ENCODE data around the gene TDRD9. TPM values are rescaled to one million over a fixed set of nuclear protein-coding genes. Genes with fewer than 3 reads are reported as not detected.

Gene TDRD9
- total RNA-seq, 1 donor from 2014 or later, result not detected

DNA sequence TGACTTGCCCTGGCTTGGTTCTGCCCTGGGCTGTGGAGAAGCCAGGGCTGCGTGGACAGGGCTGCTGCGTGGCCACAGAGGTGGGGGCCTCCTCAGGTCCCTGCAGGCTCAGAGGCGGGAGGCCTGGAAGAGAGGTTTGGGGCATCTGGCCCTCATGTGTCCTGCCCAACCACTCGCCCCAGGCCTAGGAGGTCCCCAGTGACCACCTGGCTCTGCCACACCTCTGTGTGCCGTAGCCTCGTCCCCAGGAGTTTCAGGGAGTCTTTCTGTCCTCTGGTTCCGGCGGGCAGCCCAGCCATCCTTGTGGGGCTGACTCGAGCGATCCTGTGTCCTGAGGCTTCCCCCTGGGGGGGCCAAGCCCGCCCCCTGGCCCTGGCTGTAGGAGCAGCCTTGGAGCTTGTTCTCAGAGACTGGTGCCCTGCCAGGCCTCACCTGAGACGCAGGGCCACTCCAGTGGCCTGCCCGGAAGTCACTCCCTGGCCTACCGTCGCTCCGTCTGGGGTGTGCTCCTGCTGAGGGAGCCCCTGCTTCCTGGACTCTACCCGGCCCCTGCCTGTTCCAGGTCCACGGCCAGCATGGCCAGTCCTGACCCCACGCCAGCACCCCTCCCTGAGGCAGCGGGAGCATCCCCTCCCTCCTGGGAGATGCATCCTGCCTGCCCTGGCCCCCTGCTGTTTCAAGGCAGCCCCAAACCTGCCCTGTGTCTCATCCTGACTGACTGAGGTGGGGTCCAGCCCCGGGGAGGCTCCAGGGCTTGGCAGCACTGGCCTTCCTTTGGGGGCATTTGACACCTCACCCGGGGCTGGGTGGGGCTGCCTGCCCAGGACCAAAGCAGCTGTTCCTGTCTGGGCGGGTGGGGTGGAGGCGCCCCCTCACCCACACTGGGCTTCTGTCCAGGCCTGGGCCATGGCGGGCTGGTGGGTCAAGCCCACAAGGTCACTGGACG is 171.1 kb downstream of the TDRD9 start:
- H3K9me3 Mint-ChIP-seq (ENCODE audit: low read depth), result no peaks in the 10 kb centered on the region
- DNase-seq (ENCODE audit: low spot score, unreplicated experiment), result no peak
- H3K36me3 Mint-ChIP-seq (ENCODE audit: insufficient read depth), result no peaks in the 10 kb centered on the region
- peaks cover 9% of the 10 kb centered on the region for H3K27me3 Mint-ChIP-seq
- no peak for TF ChIP-seq CTCF (IDR thresholded peaks at IDR 0.05; ENCODE audit: unreplicated experiment)
- peaks cover 2% of the 10 kb centered on the region for H3K4me1 Mint-ChIP-seq (ENCODE audit: low read depth)
- H3K4me3 Mint-ChIP-seq (ENCODE audit: low read depth), result no peak overlapping the region
- H3K27ac Mint-ChIP-seq, result no peak overlapping the region

DNA sequence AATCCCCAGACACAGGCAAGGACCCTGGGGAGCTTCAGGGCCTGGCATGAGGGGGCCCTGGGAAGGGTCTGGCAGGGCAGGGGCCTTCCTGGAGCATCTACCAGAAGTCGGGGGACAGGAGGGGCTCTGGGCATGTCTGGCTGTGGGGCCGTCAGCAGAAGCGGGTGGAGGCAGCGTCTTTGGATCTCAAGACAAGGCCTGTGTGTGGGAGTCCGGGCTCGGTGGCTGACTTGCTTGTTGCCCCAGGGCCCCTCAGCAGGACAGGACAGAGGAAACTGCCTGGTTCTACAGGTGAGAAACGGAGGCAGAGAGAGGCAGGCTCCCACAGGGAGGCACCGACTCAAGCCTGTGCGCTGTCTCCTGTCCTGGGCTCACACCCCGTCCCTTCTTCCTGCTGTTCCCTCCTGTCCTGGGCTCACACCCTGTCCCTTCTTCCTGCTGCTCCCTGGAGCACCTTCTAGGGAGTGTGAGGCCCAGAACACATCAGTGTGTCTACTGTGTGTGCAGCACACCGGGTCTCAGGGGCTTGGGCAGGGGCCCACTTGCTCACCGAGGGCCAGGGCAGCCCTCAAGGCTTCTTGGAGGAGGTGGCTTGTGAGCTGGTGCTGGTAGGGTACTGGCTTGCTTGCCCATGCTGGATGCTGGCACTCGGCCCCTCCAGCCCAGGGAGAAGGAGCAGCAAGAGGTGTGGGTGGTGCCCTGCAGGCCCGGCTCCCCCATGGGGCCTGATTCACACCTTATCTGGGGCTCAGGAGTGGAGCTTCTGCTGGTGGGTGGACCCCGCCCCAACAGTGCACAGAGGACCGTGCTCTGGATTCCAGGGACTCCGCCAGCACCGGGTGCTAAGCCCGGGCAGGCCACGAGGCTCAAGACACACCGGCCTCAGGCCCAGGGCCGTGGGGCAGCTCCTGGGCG is 172.2 kb downstream of the TDRD9 start:
- no peak for TF ChIP-seq CTCF (IDR thresholded peaks at IDR 0.05; ENCODE audit: unreplicated experiment)
- Mint-ChIP-seq H3K36me3 (ENCODE audit: insufficient read depth) (no peaks in the 10 kb centered on the region), H3K27ac (no peak overlapping the region), H3K9me3 (ENCODE audit: low read depth) (no peaks in the 10 kb centered on the region), H3K4me1 (ENCODE audit: low read depth) (no peaks in the 10 kb centered on the region), H3K4me3 (ENCODE audit: low read depth) (no peak overlapping the region), H3K27me3 (peaks cover 7% of the 10 kb centered on the region)
- DNase-seq (ENCODE audit: low spot score, unreplicated experiment), result no peak

GRCh38 chr14:104101086-104101621 is 172.9 kb downstream of the TDRD9 start:
- no peak overlapping the region for H3K27ac Mint-ChIP-seq

DNA sequence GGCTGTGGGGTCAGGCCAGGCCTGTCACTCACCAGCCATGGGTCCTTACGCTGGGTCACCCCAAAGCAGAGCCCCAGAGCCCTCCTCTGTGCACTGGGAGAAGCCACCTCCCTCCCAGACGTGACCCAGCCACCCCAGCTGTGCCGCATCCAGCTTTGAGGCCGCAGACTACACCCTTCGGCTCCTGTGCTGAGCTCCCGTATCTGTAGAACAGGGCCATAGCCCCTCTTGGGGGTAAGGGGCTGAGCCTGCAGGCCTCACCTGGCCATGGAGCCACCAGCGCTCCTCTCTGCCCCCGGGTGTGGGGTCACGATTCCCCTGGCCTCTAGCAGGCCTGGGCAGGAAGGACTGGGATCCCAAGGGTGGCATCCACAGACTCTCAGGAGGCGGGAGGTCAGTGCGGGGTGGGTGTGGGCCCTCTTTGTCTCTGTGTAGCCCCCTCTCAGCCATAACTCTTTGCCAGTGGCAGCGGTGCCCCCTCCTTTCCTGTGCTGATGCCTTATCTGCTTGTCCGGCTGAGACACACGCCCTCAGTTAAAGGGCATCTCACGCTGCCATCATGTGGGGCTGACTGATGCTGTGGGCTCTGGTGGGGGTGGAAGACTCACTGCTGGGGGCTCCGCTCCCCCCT is 173.5 kb downstream of the TDRD9 start:
- DNase-seq (ENCODE audit: low spot score, unreplicated experiment), result no peak
- Mint-ChIP-seq H3K4me3 (ENCODE audit: low read depth) (no peak overlapping the region), H3K36me3 (ENCODE audit: insufficient read depth) (no peaks in the 10 kb centered on the region), H3K9me3 (ENCODE audit: low read depth) (no peaks in the 10 kb centered on the region), H3K4me1 (ENCODE audit: low read depth) (no peaks in the 10 kb centered on the region), H3K27me3 (peaks cover 4% of the 10 kb centered on the region), H3K27ac (no peak overlapping the region)
- TF ChIP-seq CTCF (IDR thresholded peaks at IDR 0.05; ENCODE audit: unreplicated experiment), result no peak

More at GRCh38 chr14:104101086-104101621, 172.9 kb downstream of the TDRD9 start:
- no peak for DNase-seq (ENCODE audit: low spot score, unreplicated experiment)
- Mint-ChIP-seq H3K4me3 (ENCODE audit: low read depth) (no peak overlapping the region), H3K36me3 (ENCODE audit: insufficient read depth) (no peaks in the 10 kb centered on the region), H3K9me3 (ENCODE audit: low read depth) (no peaks in the 10 kb centered on the region), H3K27me3 (peaks cover 4% of the 10 kb centered on the region), H3K4me1 (ENCODE audit: low read depth) (no peaks in the 10 kb centered on the region)
- TF ChIP-seq CTCF (IDR thresholded peaks at IDR 0.05; ENCODE audit: unreplicated experiment), result no peak

Other genes with a start within 250 kb of the TDRD9 start
- gene XRCC3, start 213.0 kb upstream of the TDRD9 start, total RNA-seq, result 25.7 and 30.2 TPM in 2 replicates
- 47.2 and 52.5 TPM in 2 replicates for gene ZFYVE21, start 212.6 kb upstream of the TDRD9 start, total RNA-seq
- gene PPP1R13B, start 80.9 kb upstream of the TDRD9 start, total RNA-seq, result 34.2 and 40.3 TPM in 2 replicates
- not detected in 2 replicates for gene RD3L, start 14.1 kb downstream of the TDRD9 start, total RNA-seq
- gene ASPG, start 157.2 kb downstream of the TDRD9 start, total RNA-seq, result not detected in 2 replicates
- 7.0 and 7.4 TPM in 2 replicates for gene KIF26A, start 210.1 kb downstream of the TDRD9 start, total RNA-seq